Measurements from ENCODE around the gene PCIF1. TPM values are rescaled to one million over a fixed set of nuclear protein-coding genes. Genes with fewer than 3 reads are reported as not detected.

PCIF1 gene
- total RNA-seq, 2 experiments from 2014 or later: 100 TPM

DNA sequence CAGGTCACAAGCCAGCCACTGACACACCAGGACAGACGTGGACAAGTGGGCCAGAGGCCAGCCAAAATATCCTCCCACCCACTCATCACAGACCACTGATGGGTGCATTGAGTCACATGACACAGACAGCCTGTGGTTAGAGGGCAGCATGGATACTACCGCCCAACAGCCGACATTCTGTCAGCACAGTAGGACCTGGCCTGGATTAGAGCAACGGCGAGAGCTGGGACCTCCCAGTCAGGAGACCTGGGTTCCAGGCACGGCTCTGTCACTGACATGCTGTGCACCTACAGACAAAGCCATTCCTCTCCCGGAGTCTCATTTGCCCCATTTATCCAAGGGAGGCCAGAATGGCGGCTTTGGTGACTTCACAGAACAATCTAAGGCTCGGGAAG lies 29.5 kb downstream of the PCIF1 start:
- Mint-ChIP-seq H3K27me3 (no peaks in the 10 kb centered on the region), H3K27ac (no peak overlapping the region), H3K4me1 (ENCODE audit: low read depth) (peaks cover 4% of the 10 kb centered on the region), H3K36me3 (ENCODE audit: low read depth) (peaks cover 88% of the 10 kb centered on the region), H3K4me3 (no peak overlapping the region), H3K9me3 (no peaks in the 10 kb centered on the region)
- Histone ChIP-seq H3K4me1 (ENCODE audit: insufficient read depth, low read length) (peaks cover 19% of the 10 kb centered on the region), H3K36me3 (ENCODE audit: insufficient read depth, low read length) (peaks cover 97% of the 10 kb centered on the region), H3K27ac (ENCODE audit: low read depth in 1 of 2, low read length in 2 of 2) (no peak overlapping the region), H3K4me3 (ENCODE audit: low read length) (no peak overlapping the region), H3K27me3 (ENCODE audit: control insufficient read depth in 1 of 2, insufficient read depth in 2 of 2, low read length in 2 of 2) (no peaks in the 10 kb centered on the region), H3K9me3 (ENCODE audit: control insufficient read depth in 1 of 2, insufficient read depth in 1 of 2, low read length in 2 of 2) (no peaks in the 10 kb centered on the region)
- DNase-seq (peak in 1 of 14 experiments; percentile 17), ATAC-seq (ENCODE audit: poor library complexity) (no peak)
- TF ChIP-seq CTCF (IDR thresholded peaks at IDR 0.05): no peak
- ChIA-PET POLR2A (no interaction called here), CTCF (interaction anchor here (2.6 kb wide), 1 partner anchor 31 kb away, joined by 7 read pairs; no protein-coding TSS in a partner anchor)
- intact Hi-C loops (cut with DNase I, micrococcal nuclease): no loop called here

GRCh38 chr20:45965169-45966002 lies 30.9 kb downstream of the PCIF1 start:
- Mint-ChIP-seq H3K9me3 (no peaks in the 10 kb centered on the region), H3K27me3 (no peaks in the 10 kb centered on the region), H3K4me1 (ENCODE audit: low read depth) (peaks cover 16% of the 10 kb centered on the region), H3K36me3 (ENCODE audit: low read depth) (peaks cover 88% of the 10 kb centered on the region), H3K4me3 (no peak overlapping the region), H3K27ac (no peak overlapping the region)
- no peak overlapping the region for H3K4me3 ChIP-seq (ENCODE audit: low read length)
- ChIA-PET CTCF (interaction anchor here (0.7 to 2.3 kb wide), 3 partner anchors 49 to 166 kb away, joined by 3 to 7 read pairs (median 4); no protein-coding TSS in a partner anchor), POLR2A (no interaction called here)
- peak in 1 of 14 experiments; percentile 18 for DNase-seq
- intact Hi-C loops (cut with DNase I, micrococcal nuclease): no loop called here
- H3K27me3 ChIP-seq (ENCODE audit: control insufficient read depth in 1 of 2, insufficient read depth in 2 of 2, low read length in 2 of 2): no peaks in the 10 kb centered on the region
- ATAC-seq (ENCODE audit: poor library complexity): no peak
- H3K36me3 ChIP-seq (ENCODE audit: insufficient read depth, low read length): peaks cover 93% of the 10 kb centered on the region
- H3K4me1 ChIP-seq (ENCODE audit: insufficient read depth, low read length): peaks cover 33% of the 10 kb centered on the region
- H3K27ac ChIP-seq (ENCODE audit: low read depth in 1 of 2, low read length in 2 of 2): no peak overlapping the region
- no peak for TF ChIP-seq CTCF (IDR thresholded peaks at IDR 0.05)
- no peaks in the 10 kb centered on the region for H3K9me3 ChIP-seq (ENCODE audit: control insufficient read depth in 1 of 2, insufficient read depth in 1 of 2, low read length in 2 of 2)

DNA sequence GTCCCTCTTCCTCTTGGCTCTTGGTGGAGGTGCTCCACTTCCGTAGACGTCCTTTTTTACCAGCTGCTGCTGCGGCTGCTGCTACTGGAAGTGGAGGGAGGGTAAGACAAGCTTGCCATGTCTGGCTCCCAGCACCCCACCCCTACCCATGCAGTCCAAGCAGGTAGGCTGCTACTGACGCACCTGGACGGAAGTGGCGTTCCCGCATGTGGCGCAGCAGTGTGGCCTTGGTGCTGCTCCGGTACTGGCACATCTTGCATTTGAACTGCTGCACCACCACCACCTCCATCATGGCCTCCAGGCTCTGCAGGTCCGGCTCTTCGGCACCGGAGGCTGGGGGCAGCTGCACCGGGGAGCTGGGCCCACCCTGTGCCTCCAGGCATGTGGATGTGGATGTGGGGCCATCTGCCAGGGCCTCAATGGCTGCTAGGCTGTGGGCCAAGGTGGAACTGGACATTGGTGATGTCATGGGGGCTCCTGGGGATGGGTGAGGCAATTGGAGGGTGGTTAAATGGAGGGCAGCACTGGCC lies 33.1 kb downstream of the PCIF1 start:
- H3K4me3 ChIP-seq (ENCODE audit: low read length): no peak overlapping the region
- no peaks in the 10 kb centered on the region for H3K27me3 ChIP-seq (ENCODE audit: control insufficient read depth in 1 of 2, insufficient read depth in 2 of 2, low read length in 2 of 2)
- CTCF ChIA-PET: interaction anchor here (1.3 kb wide), 1 partner anchor 143 kb away, joined by 3 read pairs; no protein-coding TSS in a partner anchor
- H3K4me1 Mint-ChIP-seq (ENCODE audit: low read depth): peaks cover 30% of the 10 kb centered on the region
- H3K27me3 Mint-ChIP-seq: peaks cover 4% of the 10 kb centered on the region
- peak in 2 of 14 experiments; percentile 2 to 24 for DNase-seq
- H3K9me3 Mint-ChIP-seq: no peaks in the 10 kb centered on the region
- no peaks in the 10 kb centered on the region for H3K9me3 ChIP-seq (ENCODE audit: control insufficient read depth in 1 of 2, insufficient read depth in 1 of 2, low read length in 2 of 2)
- no peak for TF ChIP-seq CTCF (IDR thresholded peaks at IDR 0.05)
- H3K4me1 ChIP-seq (ENCODE audit: insufficient read depth, low read length): peaks cover 43% of the 10 kb centered on the region
- ATAC-seq (ENCODE audit: poor library complexity): no peak
- intact Hi-C loops (cut with DNase I, micrococcal nuclease): no loop called here
- no peak overlapping the region for H3K27ac Mint-ChIP-seq
- H3K4me3 Mint-ChIP-seq: no peak overlapping the region
- peaks cover 71% of the 10 kb centered on the region for H3K36me3 ChIP-seq (ENCODE audit: insufficient read depth, low read length)
- no peak overlapping the region for H3K27ac ChIP-seq (ENCODE audit: low read depth in 1 of 2, low read length in 2 of 2)
- peaks cover 86% of the 10 kb centered on the region for H3K36me3 Mint-ChIP-seq (ENCODE audit: low read depth)
- POLR2A ChIA-PET: interaction anchor here (0.8 kb wide), 1 partner anchor 397 kb away, joined by 3 read pairs; no protein-coding TSS in a partner anchor

Measured in CD4-positive, alpha-beta T cell (primary cell).